CD4-positive, alpha-beta T cell treated with Interleukin-10 for 1 hour (primary cell): ENCODE data around the gene TUFT1.
"Not testable (repeated sequence)": the region's sequence is repeated elsewhere in the genome, so short reads cannot be mapped to it uniquely, and the experiment has no call there.

Source experiments
- DNase-seq: peaks from one replicate; pipeline ENCODE4 v3.0.0-alpha.2; 2020

The TUFT1 gene

DNA sequence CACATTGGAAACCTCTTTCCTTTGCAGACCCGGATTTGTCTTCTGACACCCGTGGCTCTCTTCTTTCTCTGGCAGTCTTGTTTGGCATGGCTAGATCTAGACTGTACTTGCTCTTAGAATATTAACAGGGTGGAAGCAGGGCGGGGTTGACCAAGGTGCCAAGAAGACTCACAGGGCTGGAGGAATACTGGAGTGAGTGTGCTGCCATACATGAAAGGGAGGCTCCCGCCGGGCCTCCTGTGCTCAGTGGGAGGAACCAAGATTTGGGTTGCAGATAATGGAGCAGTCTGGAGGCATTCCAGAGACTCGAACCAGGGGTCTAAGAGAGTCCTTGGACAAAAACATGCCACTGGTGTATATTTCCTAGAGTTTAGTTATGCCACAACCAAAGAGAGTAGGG lies 44.2 kb downstream of the TUFT1 start:
- no peak for DNase-seq

DNA sequence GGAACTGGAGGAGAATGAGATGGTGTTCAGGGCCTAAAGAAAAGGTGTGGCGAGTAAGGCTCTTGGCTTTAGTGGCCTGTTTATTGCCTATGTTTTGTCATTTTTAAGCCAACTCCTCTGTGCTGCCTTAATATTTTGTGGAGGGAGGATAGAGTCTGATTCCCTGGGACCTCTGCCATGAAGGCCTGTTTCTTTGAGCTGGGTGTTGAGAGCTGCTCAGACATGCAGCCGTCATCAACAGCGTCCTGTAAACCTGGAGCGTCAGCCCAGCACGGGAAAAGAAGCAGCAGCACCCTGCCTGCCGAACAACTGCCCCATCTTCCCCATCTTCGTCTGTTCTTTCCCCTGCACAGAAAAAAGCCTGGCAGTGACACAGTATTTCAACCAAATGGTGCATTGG lies 44.7 kb downstream of the TUFT1 start:
- no peak for DNase-seq

DNA sequence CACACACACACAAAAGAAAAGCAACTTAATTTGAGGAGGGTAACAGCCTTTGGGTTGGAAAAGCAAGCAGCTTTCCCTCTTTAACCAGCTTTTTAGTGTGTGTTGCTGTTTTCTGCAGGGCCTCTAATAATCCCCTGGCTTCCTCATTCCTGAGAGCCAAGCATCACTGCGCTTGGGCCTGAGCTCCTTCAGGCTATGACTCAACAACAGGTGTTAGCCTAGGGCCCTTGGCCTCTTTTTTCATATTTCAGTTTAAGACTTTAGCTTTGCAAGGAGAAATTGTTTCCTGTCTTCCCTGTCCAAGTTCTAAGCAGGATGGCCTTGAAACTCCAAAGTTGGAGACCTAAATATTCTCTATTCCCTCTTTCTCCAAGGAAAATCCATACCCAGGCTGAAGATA lies 45.5 kb downstream of the TUFT1 start:
- no peak for DNase-seq

DNA sequence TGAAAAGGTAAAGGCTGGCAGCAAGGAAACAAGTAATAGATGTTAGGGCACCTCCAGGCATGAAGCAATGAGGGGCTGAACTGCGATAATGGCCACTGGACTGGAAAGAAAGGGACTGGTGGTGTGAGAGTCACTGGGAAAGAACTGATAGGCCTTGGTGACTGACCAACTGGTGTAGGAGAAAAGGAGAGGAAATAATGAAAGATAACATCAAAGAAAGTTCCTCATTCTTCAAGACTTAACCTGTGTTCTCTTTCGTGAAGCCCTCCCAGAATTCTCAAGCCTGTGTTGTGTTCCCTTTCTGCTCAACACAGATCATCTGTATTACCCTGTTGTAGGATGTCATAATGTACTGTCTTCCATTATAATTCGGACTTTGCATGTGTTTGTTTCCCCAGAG lies 50.9 kb downstream of the TUFT1 start:
- no peak for DNase-seq

DNA sequence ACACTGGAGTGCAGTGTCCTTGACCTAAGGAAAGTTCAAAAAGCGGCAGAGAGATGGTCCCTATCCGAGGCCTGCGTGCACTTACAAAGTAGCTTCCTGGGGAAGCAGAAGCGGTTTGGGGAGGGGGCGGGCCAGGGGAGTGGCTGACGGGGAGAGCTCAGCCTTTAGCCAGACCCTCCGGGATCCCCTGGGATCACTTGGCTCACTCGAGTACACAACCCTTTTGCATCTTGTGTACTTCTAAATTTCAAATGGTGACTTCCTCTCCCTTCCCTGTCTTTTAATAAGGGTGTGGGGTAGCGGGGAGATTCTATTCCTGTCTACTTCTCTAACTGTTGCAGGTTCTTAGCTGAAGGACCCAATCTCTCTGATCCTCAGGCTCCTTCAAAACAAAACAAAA lies 53.6 kb downstream of the TUFT1 start:
- DNase-seq, result no peak

DNA sequence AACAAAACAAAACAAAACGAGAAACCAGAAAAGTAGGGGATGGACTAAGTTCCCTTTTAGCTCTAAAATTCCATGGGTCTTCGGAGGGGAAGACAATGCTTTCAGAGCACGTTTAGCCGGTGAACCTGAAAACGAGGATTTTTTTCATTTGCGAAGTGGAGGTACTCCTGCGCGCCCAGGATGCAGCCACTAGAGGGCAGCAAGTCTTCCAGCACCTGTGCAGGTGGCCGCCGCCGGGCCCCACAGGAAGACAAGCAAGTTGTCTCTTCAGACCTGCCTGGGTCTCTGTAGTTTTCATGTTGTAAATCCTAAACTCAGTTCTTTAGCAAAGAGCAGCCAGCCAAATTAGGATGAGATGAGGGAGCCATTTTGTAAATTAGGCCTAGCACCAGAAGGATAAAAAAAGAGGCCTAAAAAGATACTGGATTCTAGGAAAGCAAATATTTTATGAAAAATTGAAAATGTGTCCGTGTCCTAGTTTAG lies 54.1 kb downstream of the TUFT1 start:
- DNase-seq, result peak; percentile 86

DNA sequence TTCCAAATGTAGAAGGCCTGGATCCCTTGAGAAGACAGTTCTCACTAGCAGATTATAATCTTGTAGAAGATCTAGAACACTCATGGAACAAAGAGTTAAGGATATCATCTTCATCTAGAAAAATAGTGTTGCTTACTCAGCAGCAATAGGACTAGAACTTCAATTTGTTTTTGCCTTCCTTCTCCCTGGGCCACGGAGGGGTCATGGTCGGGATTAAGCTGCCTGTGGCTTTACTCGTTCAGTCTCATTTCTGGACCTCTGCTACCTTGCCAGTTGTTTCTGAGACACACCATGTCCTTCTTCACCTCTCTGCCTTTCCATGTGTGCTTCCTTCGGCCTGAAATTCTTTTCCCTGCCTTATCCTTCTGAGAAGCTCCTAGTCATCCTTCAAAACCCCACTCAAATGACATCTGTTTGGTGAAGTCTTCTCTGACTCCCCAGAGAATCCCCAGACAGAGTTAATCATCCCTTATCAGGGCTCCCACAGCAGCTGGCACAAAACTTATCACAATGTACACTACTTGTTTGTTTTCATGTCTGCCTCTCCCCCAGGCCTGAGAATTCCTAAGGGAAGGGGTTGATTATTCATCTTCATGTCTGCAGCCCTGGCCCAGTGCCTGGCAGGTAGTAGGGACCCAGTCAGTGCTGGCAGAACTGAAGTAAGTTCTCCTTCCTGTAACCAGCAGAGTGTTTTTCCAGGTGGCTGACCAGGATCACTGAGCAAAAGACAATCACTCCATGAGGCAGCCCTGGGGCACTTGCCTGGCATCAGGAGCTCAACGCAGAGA lies 56.3 kb downstream of the TUFT1 start:
- DNase-seq, result no peak

DNA sequence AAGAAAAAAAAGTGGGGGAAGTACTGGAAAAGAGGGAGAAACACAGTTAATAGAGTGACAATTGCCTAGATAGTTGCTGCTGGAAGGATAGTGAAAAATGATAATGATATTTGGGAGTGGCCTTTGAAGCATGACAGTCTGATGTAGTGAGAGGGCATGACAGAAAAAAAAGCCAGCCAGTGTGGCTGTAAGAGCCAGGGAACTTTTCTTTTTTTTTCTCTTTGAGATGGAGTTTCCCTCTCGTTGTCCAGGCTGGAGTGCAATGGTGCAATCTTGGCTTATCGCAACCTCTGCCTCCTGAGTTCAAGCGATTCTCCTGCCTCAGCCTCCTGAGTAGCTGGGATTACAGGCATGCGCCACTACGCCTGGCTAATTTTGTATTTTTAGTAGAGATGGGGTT lies 62.4 kb downstream of the TUFT1 start:
- DNase-seq, result not testable (repeated sequence)

DNA sequence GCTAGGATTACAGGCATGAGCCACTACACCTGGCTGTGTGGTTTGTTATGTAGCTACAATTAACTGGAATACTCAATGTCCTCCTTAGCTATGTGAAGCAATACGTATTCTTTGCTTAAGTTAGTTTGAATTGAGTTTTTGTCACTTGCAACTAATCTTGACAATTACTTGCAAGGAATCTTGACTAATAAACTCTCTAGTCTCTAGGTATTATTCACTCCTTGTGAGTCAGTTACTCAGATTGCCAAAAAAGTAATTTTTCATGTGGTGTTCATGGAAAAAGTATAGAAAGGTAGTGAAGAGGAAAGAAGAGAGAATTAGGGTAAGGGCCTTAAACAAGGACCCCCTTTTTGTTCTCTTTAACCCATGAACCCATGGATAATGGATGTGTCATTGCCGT lies 64.2 kb downstream of the TUFT1 start:
- DNase-seq, result no peak

DNA sequence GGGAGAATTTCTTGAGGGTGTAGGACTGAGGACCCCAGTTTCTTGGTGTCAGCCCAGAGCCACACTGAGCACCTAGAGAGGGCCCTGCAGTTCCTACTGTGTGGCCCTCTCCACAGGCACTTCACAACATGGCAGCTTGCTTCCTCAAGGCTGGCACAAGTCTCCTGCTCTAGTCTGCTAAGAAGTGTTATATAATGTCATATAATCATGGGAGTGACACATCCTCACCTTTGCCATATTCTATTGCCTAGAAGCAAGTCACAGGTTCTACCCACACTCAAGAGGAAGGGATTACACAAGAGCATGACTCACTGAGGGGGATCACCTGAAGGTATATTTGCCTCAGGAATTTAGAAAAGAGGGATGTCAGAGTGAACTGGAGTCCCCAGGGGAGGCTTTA lies 66.3 kb downstream of the TUFT1 start:
- no peak for DNase-seq

DNA sequence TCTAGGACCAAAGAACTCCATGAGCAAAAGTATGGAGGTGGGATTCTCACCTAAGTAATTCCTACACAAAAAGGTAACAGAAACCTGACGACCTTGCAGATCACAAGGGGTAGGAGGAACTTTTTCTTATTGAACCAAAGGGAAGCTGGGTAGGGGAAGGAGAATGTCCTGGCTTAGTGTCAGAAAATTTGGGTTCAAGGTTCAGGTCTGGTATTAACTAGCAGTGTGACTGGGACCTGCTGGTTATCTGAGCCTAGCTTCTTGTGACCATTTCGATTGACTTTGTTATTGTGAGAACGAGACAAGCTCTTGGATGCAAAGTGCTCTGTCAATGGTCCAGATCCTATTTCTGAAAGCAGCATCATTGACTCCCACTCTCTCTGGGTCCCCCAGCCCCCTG lies 66.7 kb downstream of the TUFT1 start:
- DNase-seq, result no peak

DNA sequence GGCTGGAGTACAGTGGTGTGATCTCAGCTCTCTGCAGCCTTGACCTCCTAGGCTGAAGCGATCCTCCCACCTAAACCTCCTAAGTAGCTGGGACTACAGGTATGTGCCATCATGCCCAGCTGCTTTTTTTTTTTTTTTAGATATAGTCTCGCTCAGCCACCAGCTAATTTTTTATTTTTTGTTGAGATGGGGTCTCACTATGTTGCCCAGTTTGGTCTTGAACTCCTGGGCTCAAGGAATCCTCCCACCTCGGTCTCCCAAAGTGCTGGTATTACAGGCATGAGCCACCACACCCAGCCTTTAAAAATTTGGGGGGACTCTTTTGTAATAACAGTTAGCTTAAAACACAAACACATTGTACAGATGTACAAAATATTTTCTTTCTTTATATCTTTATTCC lies 70.0 kb downstream of the TUFT1 start:
- no peak for DNase-seq

DNA sequence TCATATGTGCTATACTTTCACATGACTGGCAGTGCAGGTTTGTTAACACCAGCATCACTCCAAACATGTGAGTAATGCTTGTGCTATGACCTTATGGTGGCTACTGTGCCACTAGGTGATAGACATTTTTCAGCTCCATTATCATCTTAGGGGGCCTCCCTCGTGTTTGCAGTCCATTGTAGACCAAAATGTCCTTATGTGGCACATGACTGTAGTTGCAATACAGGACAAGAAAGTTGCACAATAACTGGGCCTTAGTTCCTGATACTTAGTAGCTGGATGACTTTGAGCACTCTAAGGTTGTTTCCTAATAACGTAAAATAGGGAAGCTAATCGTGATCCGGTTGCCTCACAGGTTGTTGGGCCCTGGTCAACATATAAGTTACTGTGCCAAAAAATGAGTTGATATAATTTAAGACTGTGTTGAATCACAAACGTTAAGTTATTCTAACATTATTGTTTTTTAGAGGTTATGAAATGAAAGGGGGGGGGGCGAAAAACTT lies 71.2 kb downstream of the TUFT1 start:
- DNase-seq, result no peak

DNA sequence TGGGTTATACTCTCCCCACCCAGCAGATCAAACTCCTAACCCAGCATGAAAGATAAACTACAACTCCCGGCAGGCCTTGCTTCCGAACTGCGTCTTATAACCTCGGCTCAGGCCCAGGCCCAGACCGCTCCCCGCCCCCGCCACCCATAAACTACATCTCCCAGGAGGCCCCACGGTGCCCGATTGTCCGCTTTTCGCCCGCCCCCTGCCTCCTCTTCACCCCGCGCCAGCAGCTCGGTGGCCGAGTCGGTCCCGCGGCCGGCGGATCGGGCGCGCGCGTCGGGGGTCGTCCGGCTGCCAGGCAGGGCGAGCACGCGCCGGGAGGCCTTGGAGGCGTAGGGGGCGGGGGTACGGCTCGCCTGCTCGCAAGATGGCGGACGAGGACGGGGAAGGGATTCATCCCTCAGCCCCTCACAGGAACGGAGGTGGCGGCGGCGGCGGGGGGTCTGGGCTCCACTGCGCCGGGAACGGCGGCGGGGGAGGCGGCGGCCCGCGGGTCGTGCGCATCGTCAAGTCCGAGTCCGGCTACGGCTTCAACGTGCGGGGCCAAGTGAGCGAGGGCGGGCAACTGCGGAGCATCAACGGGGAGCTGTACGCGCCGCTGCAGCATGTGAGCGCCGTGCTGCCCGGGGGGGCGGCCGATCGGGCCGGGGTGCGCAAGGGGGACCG lies 71.9 kb downstream of the TUFT1 start, which contains the start of gene SNX27:
Gene SNX27, plus strand, starts transcription at position 219 of the 669 bp plus-strand sequence. Its CDS starts 152 bp downstream, at position 371.
- DNase-seq, result peak; percentile 92

DNA sequence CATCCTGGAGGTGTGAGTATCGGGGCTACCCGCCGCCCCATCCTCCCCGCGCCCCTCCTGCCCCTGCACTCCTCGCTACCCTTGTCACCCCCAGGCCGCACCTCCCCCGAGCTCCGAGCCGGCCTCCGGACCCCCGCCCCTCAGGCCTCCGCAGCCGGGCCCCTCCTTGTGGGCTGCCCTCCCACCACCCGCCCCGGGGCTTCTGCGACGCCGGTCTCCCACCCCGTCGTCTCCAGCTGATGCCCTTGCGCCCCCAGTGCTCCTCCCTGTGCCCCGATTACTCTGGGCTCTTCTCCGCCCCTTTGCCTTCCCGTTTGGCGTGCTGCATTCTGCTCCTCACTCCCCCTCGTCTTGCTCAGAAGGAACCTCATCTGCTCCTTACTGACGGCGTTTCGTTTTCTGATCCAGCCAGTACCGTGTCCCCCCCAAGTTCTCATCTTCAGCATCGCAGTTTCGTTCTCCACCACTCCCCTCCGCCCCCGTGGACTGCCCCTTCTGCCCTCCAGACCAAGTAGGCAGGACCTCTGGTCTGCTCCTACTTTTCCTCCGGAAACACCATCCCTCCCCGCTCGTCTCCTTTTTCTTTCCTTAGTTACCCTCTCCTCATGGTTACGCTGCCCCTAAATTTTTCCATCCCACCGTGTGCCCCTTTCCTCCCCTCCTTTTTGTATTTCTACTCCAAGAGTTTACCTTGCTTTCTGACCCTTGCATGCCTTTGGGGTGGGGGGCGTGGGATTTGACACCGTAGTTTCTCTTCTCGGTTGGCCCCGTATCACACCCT lies 72.6 kb downstream of the TUFT1 start:
- DNase-seq, result peak; percentile 34

DNA sequence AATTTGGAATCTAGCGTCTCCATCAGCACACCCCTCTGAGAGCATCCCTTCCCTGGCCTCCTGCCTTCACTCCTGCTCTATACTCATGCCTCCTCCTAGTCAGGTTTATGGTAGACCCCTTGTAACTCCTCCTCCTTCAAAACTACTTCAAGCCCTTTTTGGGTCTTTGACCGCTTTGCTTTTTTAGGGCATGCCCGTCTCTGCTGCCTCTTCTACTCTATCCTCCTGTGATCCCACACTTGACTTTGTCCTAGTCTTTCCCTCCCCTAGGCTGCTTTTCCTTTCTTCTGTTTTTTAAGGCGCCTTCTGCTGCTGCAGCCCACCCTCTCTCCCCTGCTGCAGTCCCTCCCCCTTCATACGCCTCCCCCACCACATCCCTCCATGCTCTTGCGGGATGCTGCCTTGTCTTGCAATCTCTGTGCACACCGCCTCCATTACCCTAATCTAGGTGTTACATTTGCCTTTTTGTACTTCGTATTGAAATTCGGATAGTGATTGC lies 73.2 kb downstream of the TUFT1 start:
- no peak for DNase-seq

DNA sequence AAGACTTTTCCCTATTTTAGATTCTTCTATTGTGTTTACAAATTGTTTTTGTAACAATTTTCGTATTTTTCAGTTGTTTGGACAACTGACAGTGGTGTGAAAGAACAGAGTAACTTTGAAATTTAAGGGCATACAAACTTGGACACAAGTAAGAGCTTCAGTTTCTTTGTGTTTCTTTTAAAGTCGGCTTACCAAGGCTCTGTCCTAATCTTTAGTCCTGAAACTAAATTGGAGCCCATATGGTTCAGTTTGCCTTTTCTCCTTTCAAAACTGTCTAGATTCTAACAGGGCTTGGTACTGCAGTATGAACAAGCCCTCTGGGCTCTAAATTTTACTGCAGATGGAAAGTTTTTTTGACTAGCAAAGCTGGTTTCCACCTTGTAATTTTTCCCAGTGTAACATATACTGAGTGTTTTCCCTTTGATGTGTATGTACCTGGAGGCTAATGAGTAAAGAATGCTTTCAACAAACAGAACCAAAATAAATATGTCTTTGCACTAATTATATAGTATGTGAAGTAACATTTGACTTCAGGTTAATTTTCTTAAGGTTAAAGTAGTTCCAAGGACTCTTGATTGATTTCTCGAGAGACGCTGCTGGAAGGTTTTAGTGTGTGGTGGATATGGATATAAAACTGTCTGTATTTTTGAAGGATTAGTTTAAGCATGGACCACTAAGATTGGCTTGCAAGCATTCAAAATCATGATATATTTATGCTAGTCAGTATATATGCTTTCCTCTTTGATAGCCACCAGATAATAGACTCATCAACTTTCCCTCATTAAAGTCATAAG lies 75.8 kb downstream of the TUFT1 start:
- no peak for DNase-seq

DNA sequence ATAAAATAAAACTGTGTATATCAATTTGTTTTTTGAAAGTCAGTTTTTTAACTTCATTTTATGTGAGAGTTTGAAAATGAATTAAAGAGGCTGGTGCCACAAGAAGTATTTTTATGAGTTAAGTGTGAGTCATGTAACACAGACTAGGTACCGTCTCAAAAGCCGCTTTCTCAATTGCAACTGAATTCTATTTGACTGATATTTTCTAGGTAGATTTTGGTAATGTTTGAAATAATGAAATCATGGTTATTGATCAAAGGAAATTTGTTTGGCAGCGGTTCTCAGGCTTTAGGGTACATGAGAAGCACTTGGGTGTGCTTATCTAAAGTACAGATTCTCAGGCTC lies 76.4 kb downstream of the TUFT1 start:
- DNase-seq, result no peak

DNA sequence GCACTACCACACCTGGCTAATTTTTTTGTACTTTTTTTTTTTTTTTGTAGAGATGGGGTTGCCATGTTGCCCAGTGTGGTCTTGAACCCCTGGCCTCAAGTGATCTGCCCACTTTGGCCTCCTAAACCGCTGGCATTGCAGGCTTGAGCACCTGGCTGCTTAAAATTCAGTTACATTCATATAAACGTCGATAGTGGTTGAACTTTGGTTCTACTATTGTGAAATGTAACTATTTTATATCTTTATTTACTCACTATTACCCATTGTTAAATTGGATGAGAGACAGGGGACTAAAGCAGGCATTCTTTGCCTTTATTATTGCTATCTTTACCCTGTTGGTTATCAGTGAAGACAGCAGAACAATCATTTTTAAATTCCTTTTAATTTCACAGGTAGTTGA lies 77.9 kb downstream of the TUFT1 start:
- no peak for DNase-seq

DNA sequence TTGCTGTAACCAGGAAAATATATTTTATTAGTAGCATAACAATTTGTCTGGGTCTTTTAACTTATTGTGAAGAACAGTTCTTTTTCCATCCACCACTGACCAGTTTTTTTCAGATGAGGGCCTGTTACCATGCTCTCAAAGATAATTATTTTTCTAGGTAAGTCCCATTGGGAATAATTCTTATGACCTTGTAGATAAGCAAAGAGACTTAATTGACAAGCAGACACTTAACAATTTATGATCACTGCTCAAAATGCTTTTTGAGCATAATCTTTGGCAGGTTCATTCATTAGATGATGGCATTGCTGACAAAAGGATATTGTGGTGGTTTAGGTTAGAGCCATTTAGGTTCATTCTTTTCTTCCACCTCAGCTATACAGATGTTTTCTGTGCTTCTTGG lies 78.4 kb downstream of the TUFT1 start:
- no peak for DNase-seq

DNA sequence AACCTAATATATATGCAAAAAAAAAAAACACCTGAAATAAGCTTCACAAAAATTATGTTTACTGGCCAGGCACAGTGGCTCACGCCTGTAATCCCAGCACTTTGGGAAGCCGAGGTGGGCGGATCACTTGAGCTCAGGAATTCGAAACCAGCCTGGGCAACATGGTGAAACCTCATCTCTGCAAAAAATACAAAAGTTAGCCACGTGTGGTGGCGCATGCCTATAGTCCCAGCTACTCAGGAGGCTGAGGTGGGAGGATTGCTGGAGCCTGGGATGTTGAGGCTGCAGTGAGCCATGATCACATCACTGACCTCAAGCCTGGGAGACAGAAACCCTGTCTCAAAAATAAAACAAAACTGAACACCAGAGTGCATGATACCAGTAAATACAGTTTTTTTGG lies 78.9 kb downstream of the TUFT1 start:
- not testable (repeated sequence) for DNase-seq

DNA sequence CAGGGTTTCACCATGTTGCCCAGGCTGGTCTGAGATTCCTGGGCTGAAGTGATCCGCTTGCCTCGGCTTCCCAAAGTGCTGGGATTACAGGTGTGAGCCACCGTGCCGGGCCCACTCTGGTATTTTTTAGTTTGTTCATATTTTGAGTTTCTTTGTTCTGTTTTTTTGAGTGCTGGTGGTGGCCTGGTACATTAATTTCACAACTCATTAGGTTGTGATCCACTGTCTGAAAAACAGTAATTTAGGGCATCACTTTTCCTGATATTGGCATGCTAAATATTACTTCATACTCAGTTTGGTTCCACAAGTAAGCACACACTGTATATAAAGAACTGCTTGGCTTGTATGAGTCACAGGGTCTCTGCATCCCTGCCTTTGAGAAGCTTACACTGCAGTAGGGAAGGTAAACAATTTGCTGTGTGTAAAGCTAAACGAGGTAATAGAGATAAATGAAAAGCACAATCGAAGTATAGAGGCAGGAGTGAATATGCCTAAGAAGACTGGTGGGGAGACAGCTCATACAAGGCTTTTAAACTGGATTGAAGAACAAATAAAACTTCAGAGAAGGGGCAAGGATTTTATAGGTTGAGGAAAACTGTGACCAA lies 79.5 kb downstream of the TUFT1 start:
- no peak for DNase-seq
